22Rv1 (cell line): ENCODE results near the gene RBM44.

Experiments
- H3K27ac ChIP-seq: fragments of 450-650 bp; 2 replicates; pipeline ENCODE4 v1.5.1; 2017
- ZFX ChIP-seq: fragments of 450-650 bp; IDR thresholded peaks from 2 replicates; pipeline ENCODE4 v1.6.1; 2017; ENCODE audit warnings: antibody characterized with exemption, borderline replicate concordance
- TF ChIP-seq, protein P1 (sequence below): fragments of 450-650 bp; IDR thresholded peaks from 2 replicates; pipeline ENCODE4 v1.5.1; 2017; ENCODE audit warnings: mild to moderate bottlenecking

Gene RBM44

DNA sequence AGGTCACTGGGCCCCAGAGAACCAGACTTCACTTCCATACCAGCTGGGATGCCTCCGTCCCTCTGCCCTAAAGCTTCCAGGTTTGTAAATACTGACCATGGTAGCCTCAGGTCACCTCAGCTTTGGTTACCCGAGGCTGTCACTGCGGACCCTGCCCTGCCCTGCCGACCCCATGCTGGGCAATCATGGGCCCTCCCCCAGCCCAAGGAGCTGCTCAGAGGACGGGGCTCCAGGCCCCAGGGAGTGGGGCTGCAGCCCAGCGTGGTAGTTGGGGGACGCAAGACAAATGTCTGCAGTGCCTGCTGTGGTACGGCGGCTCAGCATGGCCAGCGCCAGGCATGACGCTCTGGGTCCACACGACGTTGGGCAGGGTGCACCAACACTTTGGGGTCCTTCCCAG, 86.1 kb downstream of the RBM44 start:
- H3K27ac ChIP-seq, result no peak overlapping the region
- TF ChIP-seq, protein P1, sequence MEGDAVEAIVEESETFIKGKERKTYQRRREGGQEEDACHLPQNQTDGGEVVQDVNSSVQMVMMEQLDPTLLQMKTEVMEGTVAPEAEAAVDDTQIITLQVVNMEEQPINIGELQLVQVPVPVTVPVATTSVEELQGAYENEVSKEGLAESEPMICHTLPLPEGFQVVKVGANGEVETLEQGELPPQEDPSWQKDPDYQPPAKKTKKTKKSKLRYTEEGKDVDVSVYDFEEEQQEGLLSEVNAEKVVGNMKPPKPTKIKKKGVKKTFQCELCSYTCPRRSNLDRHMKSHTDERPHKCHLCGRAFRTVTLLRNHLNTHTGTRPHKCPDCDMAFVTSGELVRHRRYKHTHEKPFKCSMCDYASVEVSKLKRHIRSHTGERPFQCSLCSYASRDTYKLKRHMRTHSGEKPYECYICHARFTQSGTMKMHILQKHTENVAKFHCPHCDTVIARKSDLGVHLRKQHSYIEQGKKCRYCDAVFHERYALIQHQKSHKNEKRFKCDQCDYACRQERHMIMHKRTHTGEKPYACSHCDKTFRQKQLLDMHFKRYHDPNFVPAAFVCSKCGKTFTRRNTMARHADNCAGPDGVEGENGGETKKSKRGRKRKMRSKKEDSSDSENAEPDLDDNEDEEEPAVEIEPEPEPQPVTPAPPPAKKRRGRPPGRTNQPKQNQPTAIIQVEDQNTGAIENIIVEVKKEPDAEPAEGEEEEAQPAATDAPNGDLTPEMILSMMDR, result no peak
- no peak for TF ChIP-seq ZFX

DNA sequence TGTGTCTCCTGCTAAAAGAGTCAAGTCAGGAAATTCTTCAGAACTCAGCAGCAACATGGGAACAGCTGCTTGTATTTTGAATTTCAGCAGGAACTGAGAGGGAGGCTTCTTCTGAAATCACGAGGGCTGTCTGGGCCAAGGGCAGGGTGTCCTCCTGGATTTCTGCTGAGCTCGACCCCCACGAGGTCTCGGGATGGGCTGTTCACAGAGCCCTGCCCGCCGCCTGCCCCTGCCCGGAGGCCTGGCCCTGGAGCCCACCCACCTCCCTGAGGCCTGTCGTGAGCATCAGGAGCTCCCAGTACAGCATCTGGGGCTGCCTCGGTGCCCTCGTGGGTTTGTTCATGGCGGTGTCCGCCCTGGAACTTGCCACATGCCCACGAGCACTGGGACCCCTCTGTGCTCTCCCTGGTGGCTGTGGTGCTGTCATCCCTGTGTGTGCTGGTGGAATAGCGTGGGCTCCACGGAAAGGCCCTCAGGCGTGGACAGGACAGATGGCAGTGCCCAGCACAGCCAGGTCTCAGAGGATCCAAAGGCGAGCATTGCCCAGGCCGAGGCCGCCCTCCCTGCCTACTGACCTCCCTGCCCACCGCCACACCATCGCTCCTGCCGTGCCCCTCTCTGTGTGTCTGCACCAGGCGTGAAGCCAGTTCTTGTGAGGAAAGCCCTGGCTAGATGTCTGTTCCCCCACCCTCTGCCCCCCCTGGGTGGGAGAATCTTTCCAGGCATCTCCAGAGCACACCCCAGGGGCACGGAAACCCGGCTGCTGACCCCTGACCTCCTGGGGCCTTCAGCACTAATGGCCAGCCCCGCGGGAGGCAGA, 86.7 kb downstream of the RBM44 start:
- H3K27ac ChIP-seq, result no peak overlapping the region
- TF ChIP-seq, protein P1, result no peak
- no peak for TF ChIP-seq ZFX

DNA sequence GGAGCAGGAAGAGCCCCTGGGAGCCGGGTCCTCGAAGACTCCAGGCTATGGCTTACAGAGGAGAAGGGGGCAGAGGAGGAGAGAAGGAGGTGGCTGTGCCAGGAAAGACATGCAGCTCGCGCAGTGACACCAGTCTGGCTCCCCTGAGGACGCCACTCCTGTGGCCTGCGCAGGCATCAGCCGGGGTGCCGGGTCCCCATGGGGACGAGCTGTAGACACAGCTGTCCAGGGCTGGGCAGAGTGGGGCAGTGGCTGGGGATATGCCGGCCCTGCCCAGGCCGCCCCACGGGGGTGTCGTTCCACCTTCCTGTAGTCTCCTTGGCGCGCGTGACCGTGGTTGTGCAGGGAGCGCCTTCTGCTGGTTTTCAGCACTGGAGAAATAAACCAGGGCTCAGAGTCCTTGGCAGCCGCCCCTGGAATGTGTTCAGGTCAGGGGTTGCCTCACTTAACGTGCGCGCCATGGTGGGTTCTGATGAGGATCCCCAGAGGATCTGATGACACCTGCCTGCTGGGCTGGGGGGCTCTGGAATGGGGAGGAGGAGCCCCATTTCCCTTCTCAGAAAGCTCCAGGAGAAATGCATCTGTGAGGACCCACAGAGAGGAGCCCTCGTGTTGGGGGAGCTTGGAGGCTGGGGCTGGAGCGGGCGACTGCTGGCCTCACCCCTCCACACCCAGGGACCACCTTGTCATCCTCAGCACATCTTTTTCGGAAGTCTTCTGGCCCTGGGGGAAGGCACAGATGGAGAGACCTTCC, 87.5 kb downstream of the RBM44 start:
- no peak overlapping the region for H3K27ac ChIP-seq
- TF ChIP-seq, protein P1, result no peak
- no peak for TF ChIP-seq ZFX

- TF ChIP-seq ZFX, result no peak
- TF ChIP-seq, protein P1, result no peak
- peak overlapping the region; percentile 37; the same call in 1 of the 2 replicates for H3K27ac ChIP-seq
These were observed 88.3 kb downstream of the RBM44 start for GRCh38 chr2:237886685-237887481.

GRCh38 chr2:237888389-237888788, 89.8 kb downstream of the RBM44 start:
- H3K27ac ChIP-seq, result 0 out of 2 replicates have a peak overlapping the region, but pooled peaks have one; percentile 37
- no peak for TF ChIP-seq ZFX
- TF ChIP-seq, protein P1, result no peak

GRCh38 chr2:237889016-237889415, 90.4 kb downstream of the RBM44 start:
- TF ChIP-seq ZFX, result no peak
- TF ChIP-seq, protein P1, result no peak
- no peak overlapping the region for H3K27ac ChIP-seq

DNA sequence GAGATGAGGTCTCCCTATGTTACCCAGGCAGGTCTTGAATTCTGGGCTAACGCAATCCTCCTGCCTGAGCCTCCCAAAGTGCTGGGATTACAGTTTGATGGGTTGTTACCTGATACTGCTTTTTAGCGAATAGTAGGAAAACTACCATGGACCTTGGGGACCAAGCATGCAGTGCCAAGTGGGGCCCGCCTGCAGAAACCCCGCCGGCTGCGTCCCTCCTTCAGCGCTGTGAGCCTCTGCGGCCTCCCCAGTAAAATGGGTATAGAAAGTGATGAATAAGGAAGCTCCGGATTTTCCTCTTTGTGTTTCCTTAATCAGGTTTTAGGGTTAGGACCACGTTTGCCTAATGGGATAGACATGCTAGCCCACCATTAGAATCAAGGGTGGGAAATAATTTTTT, 91.2 kb downstream of the RBM44 start:
- H3K27ac ChIP-seq, result no peak overlapping the region
- TF ChIP-seq ZFX, result no peak
- TF ChIP-seq, protein P1, result no peak
